ENCODE data around the gene KRT40.
"Not testable (repeated sequence)": the region's sequence is repeated elsewhere in the genome, so short reads cannot be mapped to it uniquely, and the experiment has no call there.

KRT40 gene

DNA sequence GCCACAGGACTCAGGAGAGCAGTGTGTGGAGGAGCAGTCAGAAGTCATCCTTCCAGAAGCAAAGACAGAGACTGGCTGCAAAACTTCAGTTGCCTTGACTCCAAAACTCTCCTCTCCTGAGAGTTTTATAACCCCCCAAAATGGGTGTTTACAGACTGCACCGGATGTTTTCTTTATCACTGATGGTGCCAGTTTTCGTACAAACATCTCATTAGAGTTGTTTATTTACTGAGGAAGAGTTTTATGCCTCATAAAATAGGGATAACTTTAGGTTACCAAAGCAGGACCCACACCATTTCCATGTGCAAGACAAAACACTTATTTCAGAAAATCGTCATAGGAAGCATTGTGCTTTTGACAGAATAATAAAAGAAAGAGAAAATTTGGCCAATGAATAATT is at the start of gene KRT40:
Gene KRT40 (minus strand): TSS at position 101 of the 400 bp plus-strand sequence. CDS start 53 bp downstream, at position 48.
- DNase-seq (ENCODE audit: low read depth in 2 of 2), result no peak

DNA sequence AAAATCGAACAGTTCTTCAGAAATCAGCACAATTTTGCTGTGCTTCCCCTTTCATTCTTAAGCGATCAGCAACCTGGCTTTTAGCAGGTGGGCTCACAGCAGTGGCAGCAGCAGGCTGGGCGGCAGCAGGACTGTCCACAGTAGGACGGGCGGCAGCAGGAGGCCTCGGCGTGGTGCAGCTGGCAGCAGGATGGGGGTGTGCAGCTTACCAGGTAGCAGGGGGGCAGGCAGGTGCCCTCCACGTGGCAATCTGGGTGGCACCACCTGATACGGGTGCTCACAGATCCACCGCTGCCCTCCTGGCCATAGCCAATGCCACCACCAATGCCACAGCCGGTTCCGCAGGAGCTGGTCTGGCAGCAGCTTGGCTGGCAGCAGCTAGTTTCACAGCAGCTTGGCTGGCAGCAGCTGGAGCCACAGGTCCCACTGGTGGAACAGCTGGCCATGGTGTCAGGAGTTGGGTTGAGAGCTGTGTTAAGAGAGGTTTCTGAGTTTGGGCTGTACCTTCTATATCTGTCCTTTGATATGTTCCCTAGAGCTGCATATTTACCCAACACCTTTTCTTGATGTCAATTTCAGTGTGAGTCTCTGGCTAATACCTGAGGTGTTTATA is 45.6 kb upstream of the KRT40 start, which contains the start of gene KRTAP1-4:
Gene KRTAP1-4 (minus strand): TSS at position 563 of the 613 bp plus-strand sequence. CDS start 117 bp downstream, at position 446.
- no peak for DNase-seq (ENCODE audit: low read depth in 2 of 2)

DNA sequence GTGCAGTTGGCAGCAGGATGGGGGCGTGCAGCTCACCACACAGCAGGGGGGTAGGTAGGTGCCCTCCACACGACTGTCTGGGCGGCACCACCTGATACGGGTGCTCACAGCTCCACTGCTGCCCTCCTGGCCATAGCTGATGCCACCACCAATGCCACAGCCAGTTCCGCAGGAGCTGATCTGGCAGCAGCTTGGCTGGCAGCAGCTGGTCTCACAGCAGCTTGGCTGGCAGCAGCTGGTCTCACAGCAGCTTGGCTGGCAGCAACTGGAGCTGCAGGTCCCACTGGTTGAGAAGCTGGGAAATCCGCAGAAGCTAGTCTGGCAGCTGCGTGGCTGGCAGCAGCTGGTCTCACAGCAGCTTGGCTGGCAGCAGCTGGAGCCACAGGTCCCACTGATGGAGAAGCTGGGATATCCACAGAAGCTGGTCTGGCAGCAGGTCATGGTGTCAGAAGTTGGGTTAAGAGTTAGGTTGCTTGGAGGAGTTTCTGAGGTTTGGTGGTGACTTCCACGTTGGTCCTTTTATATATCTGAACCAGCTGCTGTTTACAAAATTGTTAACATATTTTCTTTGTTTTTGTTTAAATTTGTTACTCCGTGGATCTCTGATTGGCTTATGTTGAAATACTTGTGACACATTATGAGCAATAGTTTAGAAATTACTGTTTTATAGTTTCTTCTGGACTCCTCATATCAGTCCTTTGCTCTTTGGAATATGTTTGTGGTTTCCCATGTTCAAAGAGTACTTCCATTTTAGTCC is 42.8 kb upstream of the KRT40 start, which contains the start of gene KRTAP1-5:
Gene KRTAP1-5 (minus strand): TSS at position 494 of the 757 bp plus-strand sequence. CDS start 53 bp downstream, at position 441.
- DNase-seq (ENCODE audit: low read depth in 2 of 2), result no peak

DNA sequence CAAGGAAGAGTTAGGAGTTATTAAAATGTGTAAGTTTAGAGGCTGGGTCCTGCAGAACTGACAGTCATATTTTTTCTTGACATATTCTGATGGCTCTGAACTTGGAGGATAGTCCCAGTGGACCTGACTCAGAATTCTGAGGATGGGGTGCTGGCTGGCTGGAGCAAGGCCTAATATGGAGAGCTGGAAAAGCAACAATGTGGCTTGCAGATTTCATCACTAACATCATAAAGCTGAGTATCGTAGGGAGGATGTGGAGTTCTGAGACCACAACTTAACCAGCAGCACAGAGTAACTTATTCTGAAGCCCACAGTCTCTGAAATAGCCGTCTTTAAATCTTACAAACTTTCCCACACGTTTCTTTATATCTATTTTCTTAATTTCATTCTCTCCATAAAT is 40.6 kb upstream of the KRT40 start:
- no peak for DNase-seq (ENCODE audit: low read depth in 2 of 2)

DNA sequence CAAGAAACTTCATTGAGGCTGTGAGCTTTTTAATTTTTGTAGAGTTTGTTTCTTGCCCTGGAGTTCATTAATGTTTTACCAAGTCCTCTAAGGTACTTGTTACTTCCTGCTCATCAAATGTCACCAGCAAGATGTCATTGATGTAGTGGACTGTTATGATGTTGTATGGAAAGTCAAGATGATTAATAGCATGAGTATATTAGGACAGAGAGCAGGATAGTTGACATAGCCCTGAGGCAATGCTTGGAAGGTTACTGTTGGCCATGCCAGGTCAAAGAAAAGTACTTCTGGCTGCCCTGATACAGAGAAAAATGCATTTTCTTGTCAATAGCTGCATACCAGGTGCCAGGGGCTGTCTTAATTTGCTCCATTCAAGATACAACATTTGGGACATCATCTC is 36.2 kb upstream of the KRT40 start:
- no peak for DNase-seq (ENCODE audit: low read depth in 2 of 2)

DNA sequence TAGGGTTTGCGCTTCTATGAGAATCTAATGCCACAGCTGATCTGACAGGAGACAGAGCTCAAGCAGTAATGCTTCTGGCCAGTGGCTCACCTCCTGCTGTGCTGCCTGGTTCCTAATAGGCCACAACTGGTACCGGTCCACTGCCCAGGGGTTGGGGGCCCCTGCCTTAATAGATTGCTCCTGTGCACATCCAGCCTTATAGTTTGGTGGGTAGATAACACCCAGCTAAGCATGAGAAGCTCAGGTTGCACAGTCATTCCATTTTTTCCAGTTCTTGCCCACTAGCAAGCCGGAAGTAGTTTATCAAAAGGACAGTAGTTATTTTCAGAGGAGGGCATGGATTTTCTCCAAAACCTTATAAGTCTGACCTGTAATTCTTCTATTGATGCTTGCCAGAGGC is 35.3 kb upstream of the KRT40 start:
- DNase-seq (ENCODE audit: low read depth in 2 of 2), result no peak

DNA sequence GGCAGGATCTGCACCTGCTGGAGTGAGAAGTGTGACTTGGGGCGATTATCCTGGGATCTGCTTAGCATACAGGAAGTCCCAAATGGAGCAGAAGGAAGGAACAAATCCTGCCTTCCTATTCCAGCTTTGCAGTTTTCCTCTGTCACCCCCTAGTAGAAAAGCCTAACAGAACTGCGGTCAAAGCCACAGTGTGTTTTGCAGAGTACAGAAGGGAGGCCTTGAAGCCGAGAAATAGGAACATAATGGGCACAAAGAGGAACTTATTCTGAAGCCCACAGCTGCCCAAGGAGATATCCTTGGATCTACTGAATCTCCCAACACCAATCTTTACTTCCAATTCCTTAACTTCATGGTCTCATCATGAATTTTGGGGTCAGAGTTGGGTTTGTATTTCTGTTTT is 34.4 kb upstream of the KRT40 start:
- DNase-seq (ENCODE audit: low read depth in 2 of 2), result no peak

DNA sequence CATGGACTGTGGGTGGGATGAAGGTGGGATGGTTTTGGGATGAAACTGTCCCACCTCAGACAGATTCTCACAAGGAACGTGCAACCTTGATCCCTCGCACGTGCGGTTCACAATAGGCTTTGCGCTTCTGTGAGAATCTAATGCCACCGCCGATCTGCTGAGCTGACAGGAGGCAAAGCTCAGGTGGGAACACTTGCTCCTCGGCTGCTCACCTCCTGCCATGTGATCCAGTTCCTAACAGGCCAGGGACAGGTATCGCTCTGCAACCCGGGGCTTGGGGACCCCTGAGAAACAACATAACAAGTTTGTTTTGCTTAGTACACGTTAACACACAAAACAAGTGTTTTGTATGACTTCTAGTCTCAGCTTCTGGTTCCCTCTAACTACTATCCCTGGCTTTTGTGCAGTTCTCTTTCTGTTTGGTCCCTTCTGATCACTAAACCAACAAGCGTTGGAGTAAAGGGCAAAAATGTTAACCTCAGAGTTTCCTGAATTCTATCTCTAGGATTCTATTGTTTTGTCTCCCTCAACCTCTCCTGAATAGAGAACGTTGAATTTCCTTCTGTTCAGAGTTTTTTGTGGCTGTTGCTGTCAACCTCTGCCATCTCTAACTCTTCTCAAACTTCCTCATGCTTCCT is 32.6 kb upstream of the KRT40 start:
- DNase-seq (ENCODE audit: low read depth in 2 of 2), result no peak

DNA sequence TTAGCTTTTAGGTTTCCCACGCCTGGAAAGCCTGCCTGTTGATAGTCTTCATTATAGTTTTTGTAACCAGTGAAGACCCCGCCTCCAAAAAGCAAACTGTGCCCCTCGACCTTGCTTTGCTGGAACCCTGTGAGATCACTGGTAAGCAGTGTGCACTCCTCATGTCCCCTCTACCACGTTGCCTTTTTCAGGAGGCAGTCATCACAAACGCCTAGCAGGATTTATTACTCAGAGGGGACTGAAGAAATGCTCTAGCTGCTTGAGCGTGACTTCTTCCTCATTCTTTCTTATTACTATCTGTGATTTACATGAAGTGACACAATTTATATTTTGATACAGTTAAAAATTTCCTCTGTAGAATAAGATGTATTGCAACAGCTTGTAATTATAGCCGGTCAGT is 31.3 kb upstream of the KRT40 start:
- DNase-seq (ENCODE audit: low read depth in 2 of 2), result no peak

DNA sequence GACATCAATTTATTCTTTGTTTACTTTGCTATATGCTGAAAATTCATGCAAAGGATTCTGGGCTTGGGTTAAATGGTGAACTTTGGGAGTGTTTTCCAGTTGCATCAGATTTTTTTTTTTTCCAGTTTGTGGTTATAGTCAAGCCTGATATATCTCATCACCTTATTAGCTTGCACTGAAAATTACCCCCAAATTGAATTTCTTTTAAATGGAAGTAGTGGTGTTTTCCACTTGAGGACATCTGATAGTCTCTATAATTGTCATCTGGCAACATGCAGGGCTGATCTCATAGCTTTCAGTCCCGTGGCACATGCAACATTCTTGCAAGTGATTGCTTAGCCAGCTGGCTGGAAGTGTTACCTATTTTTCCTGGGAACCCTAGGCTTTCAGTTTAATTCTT is 29.5 kb upstream of the KRT40 start:
- no peak for DNase-seq (ENCODE audit: low read depth in 2 of 2)

DNA sequence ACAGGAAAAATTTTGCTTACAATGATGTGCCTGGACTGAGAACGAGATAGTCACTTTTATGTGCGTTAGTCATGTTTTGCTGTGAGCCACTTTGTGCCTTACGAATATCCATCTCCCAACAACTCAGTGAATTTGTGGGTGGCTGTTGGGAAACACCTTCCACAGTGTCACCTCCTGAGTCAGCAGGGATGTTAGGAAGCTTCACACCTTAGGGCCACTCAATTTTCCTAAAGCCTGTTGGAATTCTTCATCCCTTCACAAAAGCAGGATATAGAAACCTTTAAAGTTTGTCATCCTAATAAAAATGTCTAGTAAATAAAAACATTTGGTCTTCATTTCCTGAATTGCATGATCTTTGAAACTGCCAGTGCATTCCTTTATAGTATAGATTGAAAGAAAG is 29.1 kb upstream of the KRT40 start:
- no peak for DNase-seq (ENCODE audit: low read depth in 2 of 2)

DNA sequence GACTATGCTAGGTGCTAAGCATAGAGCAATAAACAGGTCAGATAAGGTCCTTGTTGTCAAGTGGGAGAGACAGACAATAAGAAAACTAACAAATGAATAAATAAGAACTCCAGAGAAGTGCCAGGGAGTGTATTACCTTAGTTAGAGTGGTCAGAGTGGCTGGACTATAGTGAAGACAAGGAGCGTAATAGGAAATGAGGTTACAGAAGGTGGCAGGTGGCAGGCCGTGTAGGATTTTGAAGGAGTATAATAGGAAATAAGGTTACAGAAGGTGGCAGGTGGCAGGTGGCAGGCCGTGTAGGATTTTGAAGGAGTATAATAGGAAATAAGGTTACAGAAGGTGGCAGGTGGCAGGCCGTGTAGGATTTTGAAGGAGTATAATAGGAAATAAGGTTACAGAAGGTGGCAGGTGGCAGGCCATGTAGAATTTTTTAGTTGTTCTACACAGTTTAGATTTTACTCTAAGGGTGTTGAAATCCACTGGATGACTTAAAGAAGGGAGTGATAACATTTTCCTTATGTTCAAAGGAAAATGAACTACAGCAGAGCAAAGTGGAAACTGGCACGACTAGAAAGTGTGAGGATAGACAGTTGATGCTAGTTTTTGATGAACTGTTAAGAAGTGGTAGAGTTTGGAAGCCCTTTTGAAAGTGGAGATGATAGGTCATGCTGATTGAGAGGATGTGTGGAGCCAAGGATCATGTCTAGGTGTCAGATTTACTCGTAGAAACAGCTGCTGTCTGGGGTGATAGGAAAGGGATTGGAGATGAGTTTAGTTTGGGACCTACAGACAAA is 28.4 kb upstream of the KRT40 start:
- no peak for DNase-seq (ENCODE audit: low read depth in 2 of 2)

DNA sequence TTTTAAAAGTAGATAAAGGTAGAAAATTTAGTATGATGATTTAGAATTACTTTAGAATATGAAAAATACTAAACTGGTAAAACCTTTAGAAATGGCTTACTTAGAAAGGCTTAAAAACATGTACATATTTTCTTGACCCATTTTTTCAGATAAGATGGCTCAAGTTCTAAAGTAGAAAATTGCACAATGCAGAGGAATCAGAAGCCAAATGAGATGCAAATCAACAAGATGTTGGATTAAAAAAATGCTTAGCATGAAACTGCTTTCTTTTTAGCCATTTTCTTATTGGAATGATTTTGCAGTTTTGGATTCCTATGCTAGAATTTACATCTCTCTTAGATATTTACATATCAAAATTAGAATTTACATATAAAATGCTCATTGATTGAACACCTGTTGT is 26.3 kb upstream of the KRT40 start:
- DNase-seq (ENCODE audit: low read depth in 2 of 2), result no peak

DNA sequence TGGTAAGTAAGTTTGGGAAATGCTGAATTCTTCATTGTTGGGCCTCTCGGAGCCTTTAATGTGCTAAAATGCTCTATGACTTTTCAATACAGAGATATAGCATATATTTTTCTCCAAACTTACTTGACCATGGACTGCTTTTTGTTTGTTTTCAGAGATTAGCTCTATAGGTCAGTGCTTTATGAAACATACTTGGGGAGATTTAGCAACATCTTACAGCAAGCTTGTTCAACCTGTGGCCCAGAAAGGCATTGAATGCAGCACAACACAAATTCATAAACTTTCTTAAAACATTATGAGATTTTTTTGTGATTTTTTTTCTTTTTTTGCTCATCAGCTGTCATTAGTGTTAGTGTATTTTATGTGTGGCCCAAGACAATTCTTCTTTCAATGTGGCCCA is 25.8 kb upstream of the KRT40 start:
- DNase-seq (ENCODE audit: low read depth in 2 of 2), result no peak

DNA sequence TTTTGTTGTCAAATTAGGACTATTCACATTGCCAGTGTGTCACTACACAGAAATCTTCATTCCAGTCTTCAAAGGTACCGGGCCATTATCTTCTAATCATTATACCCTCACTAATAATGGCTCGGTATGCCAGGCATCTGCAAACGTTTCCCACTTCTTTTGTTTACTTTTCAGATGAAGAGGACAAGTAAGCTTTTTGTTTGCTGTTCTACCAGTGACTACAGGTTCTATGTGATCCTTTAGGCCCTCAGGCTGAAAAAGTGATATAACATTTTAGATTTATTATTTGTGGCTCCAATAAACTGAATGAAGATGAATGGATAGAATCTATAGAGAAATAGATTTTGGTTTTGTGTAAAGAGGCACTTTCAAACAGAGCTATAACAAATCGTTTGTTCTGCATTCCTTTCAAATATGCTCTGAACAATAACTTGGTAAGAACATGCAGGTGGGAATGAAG is 25.2 kb upstream of the KRT40 start:
- no peak for DNase-seq (ENCODE audit: low read depth in 2 of 2)

DNA sequence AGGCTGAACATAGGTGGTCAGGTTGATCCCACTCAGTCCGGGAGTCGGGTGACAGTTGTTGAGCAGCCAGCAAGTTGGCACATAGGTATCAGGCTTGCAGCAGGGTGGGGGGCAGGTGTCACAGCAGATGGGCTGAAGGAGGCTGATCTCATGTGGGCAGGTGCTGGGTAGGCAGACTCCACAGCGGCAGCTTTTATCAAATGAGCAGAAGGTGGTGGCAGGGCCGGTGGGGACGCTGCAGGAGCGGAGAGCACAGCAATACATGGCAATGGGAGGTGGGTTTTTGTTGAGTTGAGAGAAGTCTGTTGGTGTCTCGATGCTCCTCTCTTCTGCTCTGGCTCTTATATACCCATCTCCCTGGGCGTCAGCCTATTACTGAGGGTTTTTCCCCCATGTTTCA is 24.7 kb upstream of the KRT40 start, which contains the start of gene KRTAP3-1:
Gene KRTAP3-1 (minus strand): TSS at position 318 of the 400 bp plus-strand sequence. CDS start 54 bp downstream, at position 264.
- no peak for DNase-seq (ENCODE audit: low read depth in 2 of 2)

DNA sequence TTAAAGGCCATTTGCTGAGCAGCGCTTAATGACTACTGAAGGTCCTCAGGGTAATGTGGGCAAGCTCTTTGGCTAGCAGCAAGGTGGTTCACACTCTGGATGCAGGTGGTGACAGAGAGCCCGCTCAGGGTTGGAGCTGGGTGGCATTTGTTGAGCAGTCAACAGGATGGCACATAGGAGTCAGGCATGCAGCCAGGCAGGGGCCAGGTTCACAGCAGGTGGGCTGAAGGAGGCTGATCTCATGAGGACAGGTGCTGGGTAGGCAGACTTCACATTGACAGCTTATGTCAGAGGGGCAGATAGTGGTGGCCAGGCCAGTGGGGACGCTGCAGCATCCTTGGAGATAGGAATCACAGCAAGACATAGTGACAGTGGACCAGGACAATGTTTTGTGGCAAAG is 20.3 kb upstream of the KRT40 start:
- DNase-seq (ENCODE audit: low read depth in 2 of 2), result no peak

DNA sequence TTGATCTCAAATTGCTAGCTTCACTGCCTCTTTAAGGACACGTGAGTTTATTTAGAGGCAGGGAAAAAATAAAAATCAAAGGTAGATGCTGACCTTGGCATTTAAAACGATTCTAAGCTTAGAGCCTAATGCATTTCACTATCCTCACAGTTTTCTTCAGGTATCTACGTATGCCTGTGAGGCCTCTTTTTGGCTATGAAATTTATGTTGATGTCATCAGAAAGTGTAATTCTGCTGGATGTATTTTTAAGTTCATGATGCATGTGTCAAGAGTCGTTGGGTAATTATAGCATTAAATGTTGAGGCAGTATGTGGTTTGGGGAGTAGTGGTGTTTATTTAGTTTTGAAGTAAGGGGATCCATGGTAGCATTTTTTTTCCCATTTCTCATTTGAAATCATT is 19.8 kb upstream of the KRT40 start:
- DNase-seq (ENCODE audit: low read depth in 2 of 2), result no peak

DNA sequence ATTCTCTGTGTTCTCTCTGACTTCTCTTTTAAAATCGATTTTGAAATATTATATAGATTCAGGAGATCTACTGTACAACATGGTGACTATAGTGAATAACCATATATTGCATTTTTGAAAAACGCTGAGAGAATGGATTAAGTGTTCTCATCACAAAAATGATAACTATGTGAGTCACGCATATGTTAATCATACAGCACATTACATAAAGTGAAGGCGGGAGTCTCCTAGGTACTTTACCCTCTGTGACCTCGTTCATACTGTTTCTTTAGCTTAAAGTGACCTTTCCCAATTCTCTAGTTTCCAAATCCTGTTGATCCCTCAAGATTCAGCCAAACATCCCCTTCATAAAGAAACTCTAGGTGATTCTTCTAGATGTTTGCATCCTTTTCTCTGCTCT is 18.7 kb upstream of the KRT40 start:
- no peak for DNase-seq (ENCODE audit: low read depth in 2 of 2)

DNA sequence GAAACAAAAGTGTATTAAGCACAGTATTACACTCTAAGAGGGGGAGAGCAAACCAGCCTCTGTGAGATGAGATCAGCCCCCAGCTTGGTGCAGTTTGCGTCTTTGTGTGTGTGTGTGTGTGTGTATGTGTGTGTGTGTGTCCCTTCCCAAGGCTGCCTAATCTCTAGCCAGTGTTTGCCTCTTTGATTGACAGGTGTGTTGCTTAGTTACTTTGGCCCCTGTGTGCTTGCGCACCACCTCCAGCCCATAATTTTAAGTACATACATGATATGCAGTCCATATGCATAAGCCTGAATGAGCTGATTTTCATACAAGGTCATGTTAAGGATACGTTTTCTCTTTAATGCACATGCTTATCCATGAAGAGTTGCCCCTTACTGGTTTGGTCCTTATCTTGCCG is 17.7 kb upstream of the KRT40 start:
- no peak for DNase-seq (ENCODE audit: low read depth in 2 of 2)

DNA sequence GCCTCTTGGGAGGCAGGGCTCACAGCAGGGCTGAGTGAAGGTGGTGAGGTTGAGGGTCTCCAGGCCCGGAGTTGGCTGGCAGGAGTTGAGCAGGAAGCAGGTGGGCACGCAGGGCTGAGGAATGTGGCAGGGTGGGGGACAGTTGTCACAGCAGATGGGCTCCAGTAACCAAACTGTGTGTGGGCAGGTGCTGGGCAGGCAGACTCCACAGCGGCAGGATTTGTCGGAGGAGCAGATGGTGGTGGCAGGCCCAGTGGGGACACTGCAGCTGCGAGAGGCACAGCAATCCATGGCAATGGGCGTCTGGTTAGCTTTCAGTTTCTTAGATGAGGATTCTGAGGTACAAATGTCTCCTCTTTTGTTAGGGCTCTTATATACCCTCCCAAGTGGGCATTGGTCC is 15.4 kb upstream of the KRT40 start, which contains the start of gene KRTAP3-2:
Gene KRTAP3-2 (minus strand): TSS at position 344 of the 400 bp plus-strand sequence. CDS start 53 bp downstream, at position 291.
- DNase-seq (ENCODE audit: low read depth in 2 of 2), result not testable (repeated sequence)

DNA sequence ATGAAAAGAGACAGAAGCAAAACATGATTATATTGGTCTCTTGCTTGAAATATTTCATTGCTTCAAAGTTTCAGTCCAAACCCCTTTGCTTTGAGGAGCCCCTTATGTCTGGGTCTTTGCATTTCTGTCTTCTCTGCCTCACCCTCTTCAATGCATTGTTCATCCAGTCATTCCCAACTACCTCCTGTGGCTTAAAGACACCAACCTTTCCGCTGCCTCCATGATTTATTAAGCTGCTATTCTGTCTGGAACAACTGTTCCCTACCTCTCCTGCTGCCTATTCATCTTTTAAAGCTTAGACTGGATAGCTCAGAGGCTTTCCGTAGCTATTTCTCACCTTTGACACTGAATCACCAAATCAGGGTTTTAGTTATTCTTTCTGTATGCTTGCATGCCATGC is 13.2 kb upstream of the KRT40 start:
- no peak for DNase-seq (ENCODE audit: low read depth in 2 of 2)

All from stimulated activated CD8-positive, alpha-beta memory T cell treated with anti-CD3 and anti-CD28 coated beads, Interleukin-7, amount 100 ng/mL, for 1 hour (primary cell).